Measurements from ENCODE around the gene CSK.

DNA sequence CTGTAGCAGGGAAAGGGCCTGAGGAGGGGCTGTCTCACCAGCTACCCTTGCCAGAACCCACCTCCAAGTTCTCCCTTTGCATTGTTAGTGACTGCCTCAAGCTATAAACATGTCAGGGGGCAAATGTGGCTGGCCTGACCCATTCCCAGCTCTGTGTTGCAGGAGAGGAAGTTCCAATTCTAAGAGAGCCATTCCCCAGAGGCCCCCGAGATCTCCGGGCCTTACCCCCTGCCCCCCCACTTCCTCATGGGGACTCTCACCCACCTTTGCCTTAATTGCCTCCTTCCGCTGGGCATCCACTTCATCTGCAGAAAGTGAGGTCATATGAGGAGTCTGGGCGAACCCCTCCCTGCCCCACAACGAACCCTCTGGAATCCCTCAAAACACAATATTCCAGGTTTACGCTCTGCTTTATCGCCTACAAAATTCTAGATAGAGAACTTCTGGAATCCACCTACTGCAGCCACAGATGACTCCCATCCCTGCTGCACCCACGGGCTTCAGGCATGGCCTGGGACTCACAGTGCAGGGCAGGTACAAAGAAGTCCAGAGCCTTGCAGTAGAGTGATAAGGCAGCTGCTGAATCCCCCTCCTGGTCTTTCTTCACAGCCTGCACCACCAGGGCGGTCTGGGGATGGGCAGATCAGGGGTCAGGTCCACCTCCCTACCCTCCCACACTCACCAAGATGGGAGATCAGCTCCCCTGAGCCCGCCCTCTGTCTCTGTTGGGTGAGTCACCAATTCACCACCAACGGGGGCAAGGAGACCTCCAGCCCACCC lies 57.1 kb downstream of the CSK start:
- TF ChIP-seq, protein P1, sequence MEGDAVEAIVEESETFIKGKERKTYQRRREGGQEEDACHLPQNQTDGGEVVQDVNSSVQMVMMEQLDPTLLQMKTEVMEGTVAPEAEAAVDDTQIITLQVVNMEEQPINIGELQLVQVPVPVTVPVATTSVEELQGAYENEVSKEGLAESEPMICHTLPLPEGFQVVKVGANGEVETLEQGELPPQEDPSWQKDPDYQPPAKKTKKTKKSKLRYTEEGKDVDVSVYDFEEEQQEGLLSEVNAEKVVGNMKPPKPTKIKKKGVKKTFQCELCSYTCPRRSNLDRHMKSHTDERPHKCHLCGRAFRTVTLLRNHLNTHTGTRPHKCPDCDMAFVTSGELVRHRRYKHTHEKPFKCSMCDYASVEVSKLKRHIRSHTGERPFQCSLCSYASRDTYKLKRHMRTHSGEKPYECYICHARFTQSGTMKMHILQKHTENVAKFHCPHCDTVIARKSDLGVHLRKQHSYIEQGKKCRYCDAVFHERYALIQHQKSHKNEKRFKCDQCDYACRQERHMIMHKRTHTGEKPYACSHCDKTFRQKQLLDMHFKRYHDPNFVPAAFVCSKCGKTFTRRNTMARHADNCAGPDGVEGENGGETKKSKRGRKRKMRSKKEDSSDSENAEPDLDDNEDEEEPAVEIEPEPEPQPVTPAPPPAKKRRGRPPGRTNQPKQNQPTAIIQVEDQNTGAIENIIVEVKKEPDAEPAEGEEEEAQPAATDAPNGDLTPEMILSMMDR (IDR thresholded peaks at IDR 0.05; ENCODE audit: low read length), result no peak
- no peak for TF ChIP-seq EZH2 (optimal IDR thresholded peaks at IDR 0.05; ENCODE audit: low read depth, low read length)
